ENCODE data around the gene IGSF21.

DNA sequence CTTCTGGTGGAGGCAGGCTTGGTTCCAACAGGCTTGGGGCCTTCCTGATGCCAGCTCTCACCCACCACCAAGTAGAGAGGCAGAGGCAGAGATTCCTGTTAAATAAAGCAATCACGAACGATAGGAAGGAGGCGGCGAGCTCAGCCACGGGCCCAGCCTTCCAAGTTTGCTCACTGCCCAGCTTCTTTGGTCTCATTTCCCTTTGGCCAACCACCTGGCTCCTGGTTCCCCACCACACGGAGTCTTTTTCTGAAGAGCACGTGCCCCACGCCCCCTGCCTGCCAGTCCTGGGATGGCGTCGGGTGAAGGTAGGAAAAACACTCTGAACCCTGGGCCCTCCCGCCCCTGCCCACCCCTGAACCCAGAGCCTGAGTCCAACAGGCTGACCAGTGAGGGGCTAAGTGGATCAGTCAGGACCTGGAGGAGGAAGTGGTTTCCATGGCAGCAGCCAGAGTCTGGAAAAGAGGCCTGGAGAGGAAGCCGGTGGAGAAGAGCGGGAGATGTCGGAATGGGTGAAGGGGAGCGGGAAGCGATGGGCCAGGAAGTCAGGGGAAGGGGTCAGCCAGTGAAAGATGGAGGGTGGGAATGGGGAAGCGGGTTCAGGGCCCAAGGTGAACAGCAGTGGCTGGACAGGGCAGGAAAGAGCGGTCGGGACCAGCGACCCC, 214.9 kb downstream of the IGSF21 start:
- TF ChIP-seq, protein P1, sequence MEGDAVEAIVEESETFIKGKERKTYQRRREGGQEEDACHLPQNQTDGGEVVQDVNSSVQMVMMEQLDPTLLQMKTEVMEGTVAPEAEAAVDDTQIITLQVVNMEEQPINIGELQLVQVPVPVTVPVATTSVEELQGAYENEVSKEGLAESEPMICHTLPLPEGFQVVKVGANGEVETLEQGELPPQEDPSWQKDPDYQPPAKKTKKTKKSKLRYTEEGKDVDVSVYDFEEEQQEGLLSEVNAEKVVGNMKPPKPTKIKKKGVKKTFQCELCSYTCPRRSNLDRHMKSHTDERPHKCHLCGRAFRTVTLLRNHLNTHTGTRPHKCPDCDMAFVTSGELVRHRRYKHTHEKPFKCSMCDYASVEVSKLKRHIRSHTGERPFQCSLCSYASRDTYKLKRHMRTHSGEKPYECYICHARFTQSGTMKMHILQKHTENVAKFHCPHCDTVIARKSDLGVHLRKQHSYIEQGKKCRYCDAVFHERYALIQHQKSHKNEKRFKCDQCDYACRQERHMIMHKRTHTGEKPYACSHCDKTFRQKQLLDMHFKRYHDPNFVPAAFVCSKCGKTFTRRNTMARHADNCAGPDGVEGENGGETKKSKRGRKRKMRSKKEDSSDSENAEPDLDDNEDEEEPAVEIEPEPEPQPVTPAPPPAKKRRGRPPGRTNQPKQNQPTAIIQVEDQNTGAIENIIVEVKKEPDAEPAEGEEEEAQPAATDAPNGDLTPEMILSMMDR (IDR thresholded peaks at IDR 0.05; ENCODE audit: poor library complexity): peak; percentile 26
- no peak for TF ChIP-seq EZH2 (IDR thresholded peaks at IDR 0.05; ENCODE audit: borderline replicate concordance)
- no peak for TF ChIP-seq EZH2phosphoT487 (IDR thresholded peaks at IDR 0.05; ENCODE audit: low read depth, severe bottlenecking, unreplicated experiment)
